ENCODE measurements around the gene THAP9.

Gene THAP9

DNA sequence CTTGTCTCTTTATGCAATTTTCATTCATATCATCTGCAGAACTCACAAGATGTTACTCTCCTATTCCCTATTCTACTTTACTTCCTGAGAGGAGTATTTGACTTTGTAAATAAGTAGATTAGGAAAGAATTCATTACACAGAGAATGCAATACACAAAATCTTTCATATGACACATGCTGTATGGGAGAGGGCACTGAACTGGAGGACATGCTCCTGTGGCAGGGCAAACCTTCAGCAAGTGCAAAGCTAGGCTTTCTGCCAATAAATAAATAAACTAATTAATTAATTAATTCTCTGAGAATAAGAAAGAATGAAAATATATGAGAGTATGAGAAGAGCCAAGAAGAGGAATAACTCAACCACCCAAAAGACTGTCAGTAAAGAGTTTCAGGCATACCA, 33.9 kb downstream of the THAP9 start:
- POLR2A ChIA-PET = no interaction called here
- no peak for TF ChIP-seq SUZ12 (IDR thresholded peaks at IDR 0.05)
- CTCF ChIA-PET = no interaction called here
- DNase-seq (ENCODE audit: extremely low spot score) = no peak

GRCh38 chr4:82939414-82939813, 38.9 kb downstream of the THAP9 start:
- CTCF ChIA-PET = interaction anchor here (0.5 kb wide), 1 partner anchor 135 kb away, joined by 4 read pairs; no protein-coding TSS in a partner anchor
- POLR2A ChIA-PET = no interaction called here
- TF ChIP-seq NFRKB (IDR thresholded peaks at IDR 0.05) = no peak
- TF ChIP-seq ZNF384 (IDR thresholded peaks at IDR 0.05) = no peak
- TF ChIP-seq FOXK2 (IDR thresholded peaks at IDR 0.05) = no peak
- no peak for TF ChIP-seq LEF1 (IDR thresholded peaks at IDR 0.05; ENCODE audit: borderline replicate concordance)
- TF ChIP-seq SP1 (IDR thresholded peaks at IDR 0.05) = no peak
- no peak for TF ChIP-seq ARNT (IDR thresholded peaks at IDR 0.05)
- no peak for TF ChIP-seq FOXM1 (IDR thresholded peaks at IDR 0.05; ENCODE audit: borderline replicate concordance)
- TF ChIP-seq, protein P1, sequence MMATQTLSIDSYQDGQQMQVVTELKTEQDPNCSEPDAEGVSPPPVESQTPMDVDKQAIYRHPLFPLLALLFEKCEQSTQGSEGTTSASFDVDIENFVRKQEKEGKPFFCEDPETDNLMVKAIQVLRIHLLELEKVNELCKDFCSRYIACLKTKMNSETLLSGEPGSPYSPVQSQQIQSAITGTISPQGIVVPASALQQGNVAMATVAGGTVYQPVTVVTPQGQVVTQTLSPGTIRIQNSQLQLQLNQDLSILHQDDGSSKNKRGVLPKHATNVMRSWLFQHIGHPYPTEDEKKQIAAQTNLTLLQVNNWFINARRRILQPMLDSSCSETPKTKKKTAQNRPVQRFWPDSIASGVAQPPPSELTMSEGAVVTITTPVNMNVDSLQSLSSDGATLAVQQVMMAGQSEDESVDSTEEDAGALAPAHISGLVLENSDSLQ (IDR thresholded peaks at IDR 0.05) = no peak
- TF ChIP-seq ELF4 (IDR thresholded peaks at IDR 0.05) = no peak
- no peak for TF ChIP-seq L3MBTL2 (conservative IDR thresholded peaks at IDR 0.05)
- DNase-seq (ENCODE audit: extremely low spot score) = no peak

- TF ChIP-seq TARDBP (IDR thresholded peaks at IDR 0.05) = no peak
- no peak for TF ChIP-seq LEF1 (IDR thresholded peaks at IDR 0.05; ENCODE audit: borderline replicate concordance)
- TF ChIP-seq FOXM1 (IDR thresholded peaks at IDR 0.05; ENCODE audit: borderline replicate concordance) = no peak
- TF ChIP-seq CTBP1 (IDR thresholded peaks at IDR 0.05; ENCODE audit: borderline replicate concordance) = no peak
- no peak for TF ChIP-seq L3MBTL2 (conservative IDR thresholded peaks at IDR 0.05)
- TF ChIP-seq HDGF (IDR thresholded peaks at IDR 0.05; ENCODE audit: borderline replicate concordance) = no peak
- TF ChIP-seq, protein P1 (IDR thresholded peaks at IDR 0.05) = no peak
- no peak for TF ChIP-seq FOXK2 (IDR thresholded peaks at IDR 0.05)
- TF ChIP-seq NFRKB (IDR thresholded peaks at IDR 0.05) = no peak
- ChIA-PET POLR2A (no interaction called here), CTCF (no interaction called here)
- DNase-seq (ENCODE audit: extremely low spot score) = no peak
Observed at GRCh38 chr4:82947498-82947897, 47.0 kb downstream of the THAP9 start.

DNA sequence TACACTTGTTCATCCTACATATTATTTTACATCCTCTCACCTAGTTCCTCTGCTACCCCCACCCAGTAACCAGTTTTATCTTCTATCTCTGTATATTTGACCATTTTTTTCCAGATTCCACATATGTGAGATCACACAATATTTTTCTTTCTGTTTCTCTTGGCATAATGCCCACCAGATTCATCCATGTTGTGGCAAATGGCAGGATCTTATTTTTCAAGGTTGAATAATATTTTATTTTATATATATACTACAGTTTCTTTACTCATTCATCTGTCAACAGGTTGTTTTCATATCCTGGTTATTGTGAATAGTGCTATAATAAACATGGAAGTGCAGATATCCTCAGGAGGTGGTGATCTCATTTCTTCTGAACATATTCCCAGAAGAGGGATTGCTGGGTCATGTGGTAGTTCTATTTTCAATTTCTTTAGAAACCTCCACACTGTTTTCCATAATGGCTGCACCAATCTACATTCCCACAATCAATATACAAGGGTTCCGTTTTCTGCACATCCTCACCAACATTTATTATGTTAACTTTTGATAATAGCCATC, 48.2 kb downstream of the THAP9 start:
- ChIA-PET CTCF (no interaction called here), POLR2A (no interaction called here)
- TF ChIP-seq CTBP1 (IDR thresholded peaks at IDR 0.05; ENCODE audit: borderline replicate concordance) (no peak), ELF4 (IDR thresholded peaks at IDR 0.05) (no peak), NFRKB (IDR thresholded peaks at IDR 0.05) (no peak), FOXK2 (IDR thresholded peaks at IDR 0.05) (no peak), L3MBTL2 (conservative IDR thresholded peaks at IDR 0.05) (no peak), LEF1 (IDR thresholded peaks at IDR 0.05; ENCODE audit: borderline replicate concordance) (no peak), ZNF384 (IDR thresholded peaks at IDR 0.05) (no peak), FOXA1 (IDR thresholded peaks at IDR 0.05) (no peak), ARNT (IDR thresholded peaks at IDR 0.05) (no peak)
- no peak for DNase-seq (ENCODE audit: extremely low spot score)

DNA sequence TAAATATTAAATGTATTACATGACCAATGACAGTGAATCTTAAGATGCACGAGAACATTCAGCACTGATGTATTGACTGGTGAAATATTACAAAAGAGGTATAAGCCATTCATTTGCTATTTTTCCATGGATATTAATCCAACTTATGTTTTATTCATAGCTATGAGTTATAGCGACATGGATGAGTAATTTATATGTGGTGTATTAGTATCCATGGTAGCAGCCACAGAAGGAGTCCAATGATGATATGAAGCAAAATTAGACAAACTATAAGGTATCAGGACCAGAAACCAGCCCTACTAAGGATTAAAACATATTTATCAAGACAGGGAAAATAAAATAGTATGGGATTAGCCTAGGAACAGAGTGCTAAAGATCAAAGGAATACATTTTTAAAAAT, 50.7 kb downstream of the THAP9 start:
- ChIA-PET CTCF (no interaction called here), POLR2A (interaction anchor here (1.7 kb wide), 1 partner anchor 84 kb away, joined by 4 read pairs; the partner anchor contains the start of gene COPS4)
- DNase-seq (ENCODE audit: extremely low spot score) = no peak
- TF ChIP-seq NFRKB (IDR thresholded peaks at IDR 0.05) (no peak), ZNF384 (IDR thresholded peaks at IDR 0.05) (no peak), L3MBTL2 (conservative IDR thresholded peaks at IDR 0.05) (no peak), FOXA1 (IDR thresholded peaks at IDR 0.05) (no peak), ARNT (IDR thresholded peaks at IDR 0.05) (no peak), FOXM1 (IDR thresholded peaks at IDR 0.05; ENCODE audit: borderline replicate concordance) (no peak), FOXK2 (IDR thresholded peaks at IDR 0.05) (no peak), LEF1 (IDR thresholded peaks at IDR 0.05; ENCODE audit: borderline replicate concordance) (no peak), SP1 (IDR thresholded peaks at IDR 0.05) (no peak), TARDBP (IDR thresholded peaks at IDR 0.05) (no peak), BHLHE40 (IDR thresholded peaks at IDR 0.05; ENCODE audit: borderline replicate concordance) (no peak), HDGF (IDR thresholded peaks at IDR 0.05; ENCODE audit: borderline replicate concordance) (no peak)
- TF ChIP-seq, protein P1 (IDR thresholded peaks at IDR 0.05) = no peak

DNA sequence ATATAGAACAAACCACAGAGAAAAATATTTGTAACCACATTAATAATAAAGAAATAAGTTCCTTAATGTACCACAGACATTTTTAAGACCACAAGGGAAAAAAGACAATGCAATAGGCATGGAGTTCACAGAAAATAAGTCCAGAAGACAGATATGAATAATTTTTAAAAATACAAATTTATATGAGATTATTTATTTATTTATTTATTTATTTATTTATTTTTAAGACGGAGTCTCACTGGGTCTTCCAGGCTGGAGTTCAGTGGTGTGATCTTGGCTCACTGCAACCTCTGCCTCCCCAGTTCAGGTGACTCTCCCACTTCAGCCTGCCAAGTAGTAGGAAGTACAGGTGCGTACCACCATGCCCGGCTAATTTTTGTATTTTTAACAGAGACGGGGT, 53.7 kb downstream of the THAP9 start:
- POLR2A ChIA-PET = no interaction called here
- DNase-seq (ENCODE audit: extremely low spot score) = no peak
- CTCF ChIA-PET = no interaction called here
- TF ChIP-seq L3MBTL2 (conservative IDR thresholded peaks at IDR 0.05) (no peak), BHLHE40 (IDR thresholded peaks at IDR 0.05; ENCODE audit: borderline replicate concordance) (no peak), ARNT (IDR thresholded peaks at IDR 0.05) (no peak), FOXK2 (IDR thresholded peaks at IDR 0.05) (no peak), TARDBP (IDR thresholded peaks at IDR 0.05) (no peak), ZNF384 (IDR thresholded peaks at IDR 0.05) (no peak), LEF1 (IDR thresholded peaks at IDR 0.05; ENCODE audit: borderline replicate concordance) (no peak), ELF4 (IDR thresholded peaks at IDR 0.05) (no peak), FOXA1 (IDR thresholded peaks at IDR 0.05) (no peak), SUZ12 (IDR thresholded peaks at IDR 0.05) (no peak), HDGF (IDR thresholded peaks at IDR 0.05; ENCODE audit: borderline replicate concordance) (no peak), SP1 (IDR thresholded peaks at IDR 0.05) (no peak), FOXM1 (IDR thresholded peaks at IDR 0.05; ENCODE audit: borderline replicate concordance) (no peak), NFRKB (IDR thresholded peaks at IDR 0.05) (no peak), CTBP1 (IDR thresholded peaks at IDR 0.05; ENCODE audit: borderline replicate concordance) (no peak)
- TF ChIP-seq, protein P1 (IDR thresholded peaks at IDR 0.05) = no peak
